K562 (cell line): ENCODE data around the gene DGCR6L. TPM values are rescaled to one million over a fixed set of nuclear protein-coding genes. Genes with fewer than 3 reads are reported as not detected.

Source experiments
- ATAC-seq: fragments of 200-7000 bp; cut with Tn5 transposase; 3 replicates; pipeline ENCODE4 v1.9.1; 2020; ENCODE audit warnings: moderate library complexity
- BruUV-seq: library from RNA; stranded (reverse); fragments of 400-500 nt; replicated peaks from 2 replicates; lab custom pipeline; 2021; lab: Mats Ljungman, UMichigan
- CTCF ChIA-PET: fragments of 300-600 bp; formaldehyde crosslinking; extraction: SDS; loops from one replicate; lab custom pipeline; 2021; ENCODE audit warnings: low intra/inter-chr PET ratio; lab: Yijun Ruan, JAX
- POLR2A ChIA-PET: fragments of 300-600, 350-650 bp; sonication (Branson Sonifier 250); formaldehyde crosslinking; extraction: SDS; loops from one replicate; lab custom pipeline; 2021; ENCODE audit warnings: antibody characterized with exemption, inconsistent platforms; lab: Yijun Ruan, JAX
- DNase-seq, 4 experiments: peaks; one replicate each; pipeline versions ENCODE4 v3.0.0 to v3.0.0-alpha.2; 2011 to 2018; ENCODE audit warnings: low spot score in 3 of 4, mixed read lengths in 3 of 4; ENCODE audit errors: extremely low read depth in 1 of 4
- FAIRE-seq: peaks from 2 replicates; lab custom pipeline; 2011; peaks lifted over from hg19 to GRCh38; lab: Jason Lieb, UNC
- H2AFZ ChIP-seq: 2 replicates; pipeline ENCODE4 v1.6.0; 2011; ENCODE audit warnings: low read depth, low read length, control low read depth, inconsistent platforms
- H3K27ac ChIP-seq: fragments of 200-600 bp; 3 replicates; pipeline ENCODE4 v1.8.0; 2011; ENCODE audit warnings: low read depth, mild to moderate bottlenecking, control low read depth, inconsistent platforms, low read length, moderate library complexity, mixed read lengths; ENCODE audit errors: extremely low read depth
- H3K27me3 ChIP-seq, 2 experiments: fragments of 300-600 bp in 1 of 2; 2 replicates in 1 of 2; 3 replicates in 1 of 2; pipeline versions ENCODE4 v1.6.0 to v1.8.0; 2011; ENCODE audit warnings: inconsistent platforms in 2 of 2, low read length in 2 of 2, mild to moderate bottlenecking in 1 of 2, mixed read lengths in 1 of 2, moderate library complexity in 1 of 2; ENCODE audit not compliant: control insufficient read depth in 2 of 2, insufficient read depth in 2 of 2
- H3K36me3 ChIP-seq: fragments of 300-600 bp; 3 replicates; pipeline ENCODE4 v1.8.0; 2011; ENCODE audit warnings: mild to moderate bottlenecking, low read length, inconsistent platforms; ENCODE audit not compliant: control insufficient read depth, insufficient read depth
- H3K4me1 ChIP-seq, 2 experiments: fragments of 200-600 bp in 1 of 2; replicated peaks in 1 of 2; 2 replicates in 1 of 2; 3 replicates in 1 of 2; pipeline versions ENCODE4 v1.5.1 to v1.8.0; 2011; ENCODE audit warnings: inconsistent platforms in 2 of 2, low read length in 2 of 2, mild to moderate bottlenecking in 1 of 2, mixed read lengths in 1 of 2, moderate library complexity in 1 of 2; ENCODE audit not compliant: control insufficient read depth in 2 of 2, insufficient read depth in 2 of 2
- H3K4me2 ChIP-seq: 2 replicates; pipeline ENCODE4 v1.6.1; 2011; ENCODE audit warnings: low read length, control low read depth, inconsistent platforms, mixed read lengths; ENCODE audit not compliant: insufficient read depth
- H3K4me3 ChIP-seq: fragments of 200-600 bp; sonication (generic), shearing (Covaris generic); 2 replicates; pipeline ENCODE4 v1.5.1; 2016; ENCODE audit warnings: control low read depth, inconsistent platforms
- H3K79me2 ChIP-seq: fragments of 200-600 bp; 3 replicates; pipeline ENCODE4 v1.8.0; 2011; ENCODE audit warnings: low read length, inconsistent platforms; ENCODE audit not compliant: control insufficient read depth, insufficient read depth
- H3K9ac ChIP-seq, 2 experiments: 2 replicates each; pipeline versions ENCODE4 v1.6.0 to v1.6.1; 2011; ENCODE audit warnings: low read depth in 2 of 2, low read length in 2 of 2, control low read depth in 1 of 2, inconsistent platforms in 1 of 2, mild to moderate bottlenecking in 1 of 2, mixed read lengths in 1 of 2; ENCODE audit not compliant: insufficient read depth in 1 of 2
- H3K9me1 ChIP-seq: one replicate; pipeline ENCODE4 v1.6.0; 2011; ENCODE audit warnings: inconsistent platforms, mild to moderate bottlenecking, low read length, moderate library complexity; ENCODE audit not compliant: control insufficient read depth, insufficient read depth
- H3K9me3 ChIP-seq: replicated peaks from 2 replicates; pipeline ENCODE4 v1.5.1; 2011; ENCODE audit warnings: low read depth, low read length, inconsistent platforms; ENCODE audit not compliant: control insufficient read depth, insufficient read depth
- H4K20me1 ChIP-seq: replicated peaks from 2 replicates; pipeline ENCODE4 v1.6.1; 2011; ENCODE audit warnings: low read length, inconsistent platforms, mixed read lengths; ENCODE audit not compliant: control insufficient read depth, insufficient read depth
- MAFG ChIP-seq: fragments of 450-650 bp; conservative IDR thresholded peaks from 2 replicates; pipeline ENCODE4 v1.6.1; 2016; ENCODE audit warnings: missing genetic modification characterization, missing compliant biosample characterization
- MYC ChIP-seq, 2 experiments: fragments of 250-450 bp in 1 of 2; sonication (Bioruptor Pico) in 1 of 2; IDR thresholded peaks; 2 replicates each; pipeline versions ENCODE4 v1.5.1 to v1.6.1; 2012 to 2021; ENCODE audit warnings: low read depth in 2 of 2, borderline replicate concordance in 1 of 2, improper control_type of control experiment in 1 of 2, low read length in 1 of 2, mild to moderate bottlenecking in 1 of 2, moderate library complexity in 1 of 2
- ZNF75A ChIP-seq: fragments of 450-650 bp; formaldehyde crosslinking; IDR thresholded peaks from 2 replicates; pipeline ENCODE4 v1.4.0; 2020; ENCODE audit warnings: mild to moderate bottlenecking
- WGBS: fragments of 100-300 bp; shearing (Covaris generic); methylation state at CpG from one replicate; pipeline ENCODE4 v1.1.6; 2016; ENCODE audit warnings: low coverage, mixed read lengths; ENCODE audit not compliant: insufficient coverage; ENCODE audit errors: missing lambda C conversion rate; 5-methylcytosine and 5-hydroxymethylcytosine counted together
- in situ Hi-C: fragments of 300-500 bp; cut with MboI; formaldehyde crosslinking; loops from 4 replicates; pipeline ENCODE4 v1.15.0; 2018; ENCODE audit warnings: inconsistent platforms, mixed read lengths
- intact Hi-C: fragments of 100-400 bp; cut with micrococcal nuclease; formaldehyde crosslinking; loops from 2 replicates; pipeline ENCODE4 v1.14.2; 2022
- polyA plus RNA-seq, 8 experiments: library from polyadenylated mRNA; depleted of rRNA in 4 of 8; stranded (reverse) in 5 of 8; unstranded in 3 of 8; fragments of >200 nt; fragmentation: Nextera tagmentation in 2 of 8; fragmentation: Illumina TruSeq in 1 of 8; extraction: Ambion mirVana in 2 of 8; extraction: Trizol in 1 of 8; gene quantifications; 2 replicates each; pipeline versions ENCODE4 v1.2.1 to v1.2.3, GENCODE V29; 2011 to 2014; ENCODE audit warnings: inconsistent platforms in 1 of 8, missing spikeins in 1 of 8
- total RNA-seq, 7 experiments: library from RNA; depleted of rRNA in 6 of 7; stranded (reverse); fragments of >200 nt in 6 of 7; fragmentation: Illumina TruSeq in 2 of 7; extraction: Trizol in 2 of 7; gene quantifications; 2 replicates each; pipeline versions ENCODE4 v1.2.1 to v1.2.3, GENCODE V29; 2011 to 2021; ENCODE audit warnings: low replicate concordance in 1 of 7
- TF ChIP-seq, protein P1 (sequence below): sonication (generic); formaldehyde crosslinking; IDR thresholded peaks from 2 replicates; pipeline ENCODE4 v1.8.0; 2022; ENCODE audit warnings: missing genetic modification reagents, mild to moderate bottlenecking, borderline replicate concordance
- TF ChIP-seq, protein P2 (sequence below): sonication (generic); formaldehyde crosslinking; IDR thresholded peaks from 2 replicates; pipeline ENCODE4 v1.5.0; 2020; ENCODE audit warnings: missing genetic modification reagents
- TF ChIP-seq, protein P3 (sequence below): fragments of 250-450 bp; sonication (Bioruptor Pico); IDR thresholded peaks from 2 replicates; pipeline ENCODE4 v1.4.0; 2020; ENCODE audit warnings: mild to moderate bottlenecking, moderate library complexity
- TF ChIP-seq, protein P4 (sequence below): fragments of 250-450 bp; sonication (Bioruptor Pico); IDR thresholded peaks from 2 replicates; pipeline ENCODE4 v1.9.0; 2021; ENCODE audit warnings: mild to moderate bottlenecking, inconsistent platforms

The DGCR6L gene
- total and polyA plus RNA-seq, 9 of the 15 experiments (the other 6 are each of a cell fraction or from before 2014, with no cell fraction given) = 3.6 to 151 (median 51.0) TPM

- Histone ChIP-seq H3K9me1 (peaks cover 8% of the 10 kb centered on the region), H3K4me3 (peak overlapping the region; percentile 55), H4K20me1 (peaks cover 33% of the 10 kb centered on the region), H3K27me3 (peaks cover 59 to 83% of the 10 kb centered on the region in 2 experiments), H2AFZ (peak overlapping the region; percentile 81), H3K36me3 (no peaks in the 10 kb centered on the region), H3K9ac (peak overlapping the region in 1 of 2 experiments; percentile 89; a peak in 2 of 4 replicates), H3K27ac (no peak overlapping the region), H3K9me3 (no peaks in the 10 kb centered on the region), H3K79me2 (no peaks in the 10 kb centered on the region), H3K4me2 (peak overlapping the region; percentile 92; the same call in 1 of the 2 replicates), H3K4me1 (peaks cover 8 to 30% of the 10 kb centered on the region in 2 experiments)
- 2% methylated on average over 52 of the region's 52 CpGs for WGBS
- POLR2A ChIA-PET = interaction anchor here (1.0 to 2.1 kb wide), 2 partner anchors 20 to 226 kb away, joined by 3 to 7 read pairs; partner anchors contain the start of gene DGCR6L
- DNase-seq = no peak
- CTCF ChIA-PET = no interaction called here
- no TSS peak for BruUV-seq
- in situ Hi-C loops (loop anchor here (25.0 kb wide), 1 partner anchor 1887 kb away; no protein-coding TSS in a partner anchor), intact Hi-C loops (loop anchor here (5.0 to 10.0 kb wide), 2 partner anchors 158 to 325 kb away; no protein-coding TSS in a partner anchor)
- FAIRE-seq = no peak
- peak; percentile 2; the same call in 2 of the 3 replicates for ATAC-seq
- TF ChIP-seq MAFG (tag) (no peak), MYC (IDR thresholded peaks at IDR 0.05; ENCODE audit: low read depth, low read length) (no peak), MYC (CRISPR knock-in tag; IDR thresholded peaks at IDR 0.05; ENCODE audit: borderline replicate concordance, low read depth) (no peak), ZNF75A (CRISPR knock-in tag) (no peak)
- TF ChIP-seq, protein P1, sequence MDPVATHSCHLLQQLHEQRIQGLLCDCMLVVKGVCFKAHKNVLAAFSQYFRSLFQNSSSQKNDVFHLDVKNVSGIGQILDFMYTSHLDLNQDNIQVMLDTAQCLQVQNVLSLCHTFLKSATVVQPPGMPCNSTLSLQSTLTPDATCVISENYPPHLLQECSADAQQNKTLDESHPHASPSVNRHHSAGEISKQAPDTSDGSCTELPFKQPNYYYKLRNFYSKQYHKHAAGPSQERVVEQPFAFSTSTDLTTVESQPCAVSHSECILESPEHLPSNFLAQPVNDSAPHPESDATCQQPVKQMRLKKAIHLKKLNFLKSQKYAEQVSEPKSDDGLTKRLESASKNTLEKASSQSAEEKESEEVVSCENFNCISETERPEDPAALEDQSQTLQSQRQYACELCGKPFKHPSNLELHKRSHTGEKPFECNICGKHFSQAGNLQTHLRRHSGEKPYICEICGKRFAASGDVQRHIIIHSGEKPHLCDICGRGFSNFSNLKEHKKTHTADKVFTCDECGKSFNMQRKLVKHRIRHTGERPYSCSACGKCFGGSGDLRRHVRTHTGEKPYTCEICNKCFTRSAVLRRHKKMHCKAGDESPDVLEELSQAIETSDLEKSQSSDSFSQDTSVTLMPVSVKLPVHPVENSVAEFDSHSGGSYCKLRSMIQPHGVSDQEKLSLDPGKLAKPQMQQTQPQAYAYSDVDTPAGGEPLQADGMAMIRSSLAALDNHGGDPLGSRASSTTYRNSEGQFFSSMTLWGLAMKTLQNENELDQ = no peak
- TF ChIP-seq, protein P2, sequence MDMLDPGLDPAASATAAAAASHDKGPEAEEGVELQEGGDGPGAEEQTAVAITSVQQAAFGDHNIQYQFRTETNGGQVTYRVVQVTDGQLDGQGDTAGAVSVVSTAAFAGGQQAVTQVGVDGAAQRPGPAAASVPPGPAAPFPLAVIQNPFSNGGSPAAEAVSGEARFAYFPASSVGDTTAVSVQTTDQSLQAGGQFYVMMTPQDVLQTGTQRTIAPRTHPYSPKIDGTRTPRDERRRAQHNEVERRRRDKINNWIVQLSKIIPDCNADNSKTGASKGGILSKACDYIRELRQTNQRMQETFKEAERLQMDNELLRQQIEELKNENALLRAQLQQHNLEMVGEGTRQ (CRISPR knock-in tag) = no peak
- TF ChIP-seq, protein P3, sequence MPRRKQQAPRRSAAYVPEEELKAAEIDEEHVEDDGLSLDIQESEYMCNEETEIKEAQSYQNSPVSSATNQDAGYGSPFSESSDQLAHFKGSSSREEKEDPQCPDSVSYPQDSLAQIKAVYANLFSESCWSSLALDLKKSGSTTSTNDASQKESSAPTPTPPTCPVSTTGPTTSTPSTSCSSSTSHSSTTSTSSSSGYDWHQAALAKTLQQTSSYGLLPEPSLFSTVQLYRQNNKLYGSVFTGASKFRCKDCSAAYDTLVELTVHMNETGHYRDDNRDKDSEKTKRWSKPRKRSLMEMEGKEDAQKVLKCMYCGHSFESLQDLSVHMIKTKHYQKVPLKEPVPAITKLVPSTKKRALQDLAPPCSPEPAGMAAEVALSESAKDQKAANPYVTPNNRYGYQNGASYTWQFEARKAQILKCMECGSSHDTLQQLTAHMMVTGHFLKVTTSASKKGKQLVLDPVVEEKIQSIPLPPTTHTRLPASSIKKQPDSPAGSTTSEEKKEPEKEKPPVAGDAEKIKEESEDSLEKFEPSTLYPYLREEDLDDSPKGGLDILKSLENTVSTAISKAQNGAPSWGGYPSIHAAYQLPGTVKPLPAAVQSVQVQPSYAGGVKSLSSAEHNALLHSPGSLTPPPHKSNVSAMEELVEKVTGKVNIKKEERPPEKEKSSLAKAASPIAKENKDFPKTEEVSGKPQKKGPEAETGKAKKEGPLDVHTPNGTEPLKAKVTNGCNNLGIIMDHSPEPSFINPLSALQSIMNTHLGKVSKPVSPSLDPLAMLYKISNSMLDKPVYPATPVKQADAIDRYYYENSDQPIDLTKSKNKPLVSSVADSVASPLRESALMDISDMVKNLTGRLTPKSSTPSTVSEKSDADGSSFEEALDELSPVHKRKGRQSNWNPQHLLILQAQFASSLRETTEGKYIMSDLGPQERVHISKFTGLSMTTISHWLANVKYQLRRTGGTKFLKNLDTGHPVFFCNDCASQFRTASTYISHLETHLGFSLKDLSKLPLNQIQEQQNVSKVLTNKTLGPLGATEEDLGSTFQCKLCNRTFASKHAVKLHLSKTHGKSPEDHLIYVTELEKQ = no peak
- TF ChIP-seq, protein P4, sequence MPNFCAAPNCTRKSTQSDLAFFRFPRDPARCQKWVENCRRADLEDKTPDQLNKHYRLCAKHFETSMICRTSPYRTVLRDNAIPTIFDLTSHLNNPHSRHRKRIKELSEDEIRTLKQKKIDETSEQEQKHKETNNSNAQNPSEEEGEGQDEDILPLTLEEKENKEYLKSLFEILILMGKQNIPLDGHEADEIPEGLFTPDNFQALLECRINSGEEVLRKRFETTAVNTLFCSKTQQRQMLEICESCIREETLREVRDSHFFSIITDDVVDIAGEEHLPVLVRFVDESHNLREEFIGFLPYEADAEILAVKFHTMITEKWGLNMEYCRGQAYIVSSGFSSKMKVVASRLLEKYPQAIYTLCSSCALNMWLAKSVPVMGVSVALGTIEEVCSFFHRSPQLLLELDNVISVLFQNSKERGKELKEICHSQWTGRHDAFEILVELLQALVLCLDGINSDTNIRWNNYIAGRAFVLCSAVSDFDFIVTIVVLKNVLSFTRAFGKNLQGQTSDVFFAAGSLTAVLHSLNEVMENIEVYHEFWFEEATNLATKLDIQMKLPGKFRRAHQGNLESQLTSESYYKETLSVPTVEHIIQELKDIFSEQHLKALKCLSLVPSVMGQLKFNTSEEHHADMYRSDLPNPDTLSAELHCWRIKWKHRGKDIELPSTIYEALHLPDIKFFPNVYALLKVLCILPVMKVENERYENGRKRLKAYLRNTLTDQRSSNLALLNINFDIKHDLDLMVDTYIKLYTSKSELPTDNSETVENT (CRISPR knock-in tag) = peak; percentile 93
Measured at GRCh38 chr22:20299746-20300136, 20.1 kb downstream of the DGCR6L start.
